GM21447 (cell line): Measurements from ENCODE around the gene DCDC1.

ENCODE experiments used
- ATAC-seq: cut with Tn5 transposase; IDR thresholded peaks from one replicate; pipeline ENCODE4 v1.9.1; 2021; ENCODE audit not compliant: unreplicated experiment

The DCDC1 gene

GRCh38 chr11:31233425-31233824 lies 136.1 kb downstream of the DCDC1 start:
- no peak for ATAC-seq

GRCh38 chr11:31231601-31232000 lies 137.9 kb downstream of the DCDC1 start:
- no peak for ATAC-seq

- no peak for ATAC-seq
Measured at GRCh38 chr11:31218847-31219246, 150.7 kb downstream of the DCDC1 start.

- no peak for ATAC-seq
Measured at GRCh38 chr11:31214372-31214771, 155.2 kb downstream of the DCDC1 start.

DNA sequence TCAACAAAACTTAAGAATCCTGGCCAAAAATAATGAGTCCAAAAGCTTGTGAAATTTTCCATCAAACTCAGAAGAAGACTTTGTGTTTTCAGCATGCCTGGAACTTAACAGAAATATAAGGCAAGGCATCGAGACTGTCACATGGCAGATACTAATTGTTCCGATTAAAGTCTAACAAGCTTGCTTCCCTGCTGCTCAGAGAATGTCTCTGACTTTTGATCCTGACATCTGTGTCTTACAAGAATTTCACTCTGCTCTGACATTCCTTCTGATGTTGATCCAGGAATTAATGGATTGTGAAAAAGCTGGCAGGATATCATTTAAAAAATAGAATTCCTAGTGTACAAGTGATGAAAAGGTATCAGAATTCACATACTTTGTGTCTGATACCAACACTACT lies 170.2 kb downstream of the DCDC1 start:
- no peak for ATAC-seq

- no peak for ATAC-seq
Measured at GRCh38 chr11:31173926-31174680, 195.4 kb downstream of the DCDC1 start.

DNA sequence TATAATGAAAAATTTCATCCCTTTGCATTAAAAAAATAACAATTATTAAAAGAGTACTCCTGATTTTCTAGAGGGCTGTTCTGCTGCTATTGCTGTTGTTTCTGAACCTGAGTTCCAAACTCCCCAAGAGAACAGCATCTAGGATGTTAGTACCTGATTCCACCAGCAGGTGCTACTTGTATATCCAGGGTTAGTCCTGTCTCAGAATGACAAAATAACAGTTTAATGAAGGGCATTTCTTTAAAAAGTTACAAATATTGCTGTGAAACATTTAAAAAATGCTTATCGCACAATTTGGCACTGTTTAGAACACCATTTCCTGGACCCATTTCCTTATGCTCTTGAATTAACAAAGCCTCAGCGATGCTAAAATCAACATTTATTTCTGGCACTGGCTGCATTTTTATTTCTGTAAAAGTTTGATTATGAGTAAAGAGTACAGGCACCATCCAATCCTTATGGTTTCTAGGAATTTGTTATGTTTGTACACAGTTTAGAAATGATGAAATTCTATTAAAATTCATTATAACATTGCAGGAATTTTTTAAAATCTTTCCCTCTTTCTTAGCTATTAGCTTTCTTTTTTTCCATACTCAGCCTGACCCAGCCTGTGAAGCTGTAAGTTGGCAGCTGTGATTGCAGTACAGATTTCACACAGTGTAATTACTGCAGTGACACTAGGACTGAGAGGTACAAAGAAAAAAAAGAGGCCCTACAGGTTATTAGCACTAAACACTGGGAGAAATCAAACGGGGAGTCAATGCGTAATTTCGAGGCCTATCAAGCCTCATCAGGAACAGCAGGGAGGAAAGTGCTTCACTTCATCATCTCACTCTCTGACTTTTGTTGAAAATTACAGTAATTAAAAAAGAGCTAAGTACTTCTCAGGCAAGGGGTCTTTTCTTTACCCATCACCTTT lies 208.8 kb downstream of the DCDC1 start:
- no peak for ATAC-seq

DNA sequence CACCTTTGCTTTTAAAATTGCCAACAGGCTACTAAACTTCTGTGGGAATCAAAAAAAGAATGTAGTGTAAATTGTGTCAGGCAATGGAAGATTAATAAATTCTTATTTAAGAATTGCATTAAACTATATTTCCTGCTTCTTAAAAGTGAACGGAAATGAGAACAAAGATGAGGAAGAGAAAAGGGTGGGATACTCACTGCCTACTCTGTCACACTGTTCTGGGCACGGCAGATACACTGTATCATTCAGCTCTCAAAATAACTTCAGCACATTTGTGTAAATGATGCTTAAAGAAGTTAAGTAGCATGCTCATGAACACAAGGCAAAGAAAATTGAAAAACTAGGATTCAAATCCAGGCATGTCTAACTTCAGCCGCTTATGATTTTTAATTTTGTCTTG lies 218.7 kb downstream of the DCDC1 start:
- no peak for ATAC-seq

GRCh38 chr11:31150011-31150410 lies 219.5 kb downstream of the DCDC1 start:
- no peak for ATAC-seq

DNA sequence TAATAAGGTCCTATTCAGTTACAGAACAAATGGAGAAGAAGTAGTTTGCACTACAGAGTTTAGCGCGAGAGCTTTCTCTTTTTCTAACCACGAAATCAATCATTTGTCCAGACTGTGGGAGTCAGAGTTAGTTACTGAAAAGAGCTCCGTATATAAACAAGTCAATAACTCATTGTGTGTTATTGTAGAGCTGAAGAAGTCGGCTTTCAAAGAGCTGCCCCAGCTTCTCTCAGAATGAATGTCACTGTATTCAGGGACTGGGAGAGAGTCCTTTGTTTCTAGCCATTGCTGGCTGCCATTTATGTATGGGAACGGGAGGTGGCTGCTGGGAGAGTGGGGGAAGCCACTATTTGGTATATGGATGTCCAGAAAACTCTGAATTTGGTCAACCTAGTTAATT lies 227.8 kb downstream of the DCDC1 start:
- no peak for ATAC-seq

- ATAC-seq: no peak
Measured at GRCh38 chr11:31139479-31139878, 230.1 kb downstream of the DCDC1 start.

GRCh38 chr11:31132531-31133421 lies 236.8 kb downstream of the DCDC1 start:
- ATAC-seq: no peak

- ATAC-seq: no peak
Measured at GRCh38 chr11:31131760-31132159, 237.8 kb downstream of the DCDC1 start.

- no peak for ATAC-seq
Measured at GRCh38 chr11:31127290-31127689, 242.2 kb downstream of the DCDC1 start.

- no peak for ATAC-seq
Measured at GRCh38 chr11:31120428-31120827, 249.1 kb downstream of the DCDC1 start.

DNA sequence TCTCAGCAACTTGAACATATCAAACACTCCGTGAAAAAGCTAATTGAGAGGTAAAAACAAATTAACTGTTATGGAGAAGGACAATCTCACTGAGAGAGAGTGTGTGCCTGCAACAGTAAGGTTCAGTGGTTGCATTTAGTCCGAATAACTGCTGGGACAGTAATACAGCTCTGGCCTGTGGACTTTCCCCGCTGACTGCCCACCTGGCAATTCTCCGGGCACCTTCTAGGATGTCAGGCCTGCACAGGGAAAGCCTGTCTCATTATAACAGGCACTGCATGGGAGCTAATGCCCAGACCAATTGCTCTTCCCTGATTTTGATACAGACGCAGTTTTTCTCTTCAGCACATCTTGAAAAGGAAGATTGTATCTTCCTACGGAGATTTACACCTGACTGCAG lies 251.0 kb downstream of the DCDC1 start:
- ATAC-seq: no peak

GRCh38 chr11:31117038-31117437 lies 252.5 kb downstream of the DCDC1 start:
- ATAC-seq: no peak

- no peak for ATAC-seq
Measured at GRCh38 chr11:31114442-31114841, 255.1 kb downstream of the DCDC1 start.

GRCh38 chr11:31110830-31111229 lies 258.7 kb downstream of the DCDC1 start:
- no peak for ATAC-seq

GRCh38 chr11:31109446-31109845 lies 260.1 kb downstream of the DCDC1 start:
- ATAC-seq: no peak

- no peak for ATAC-seq
Measured at GRCh38 chr11:31107649-31108048, 261.9 kb downstream of the DCDC1 start.
